ENCODE measurements around the gene ZNF91.

- no peak for TF ChIP-seq HMGXB4 (CRISPR knock-in tag; IDR thresholded peaks at IDR 0.05)
- TF ChIP-seq CBX2 (IDR thresholded peaks at IDR 0.05; ENCODE audit: insufficient read depth, low read length, poor library complexity, severe bottlenecking): no peak
- no peak for TF ChIP-seq KDM1A (IDR thresholded peaks at IDR 0.05)
- no peak for TF ChIP-seq KLF1 (tag; IDR thresholded peaks at IDR 0.05)
- TF ChIP-seq CTCF (IDR thresholded peaks at IDR 0.05 in 2 of 3, conservative IDR thresholded peaks at IDR 0.05 in 1 of 3; ENCODE audit: insufficient read depth in 2 of 3, low read depth in 1 of 3, low read length in 3 of 3): no peak
Measured at GRCh38 chr19:23318143-23318542, 77.1 kb downstream of the ZNF91 start.

Data from K562 (cell line).